GM06990 (cell line): ENCODE data around the gene RAB31.

Experiments
- DNase-seq: peaks from one replicate; pipeline ENCODE4 v3.0.0-alpha.2; 2011; ENCODE audit not compliant: insufficient read length; ENCODE audit errors: extremely low read depth
- H3K27me3 ChIP-seq: replicated peaks from 2 replicates; pipeline ENCODE4 v1.6.0; 2011; ENCODE audit warnings: low read length; ENCODE audit not compliant: control insufficient read depth, insufficient read depth
- H3K36me3 ChIP-seq: 2 replicates; pipeline ENCODE4 v1.5.1; 2011; ENCODE audit warnings: low read length; ENCODE audit not compliant: control insufficient read depth, insufficient read depth
- H3K4me3 ChIP-seq: replicated peaks from 2 replicates; pipeline ENCODE4 v1.5.1; 2011; ENCODE audit warnings: low read depth, mild to moderate bottlenecking, control low read depth, low read length
- TF ChIP-seq, protein P1 (sequence below): IDR thresholded peaks from 2 replicates; pipeline ENCODE4 v1.5.1; 2011; ENCODE audit warnings: low read length, control low read depth, mild to moderate bottlenecking, inconsistent platforms; ENCODE audit not compliant: insufficient read depth, poor library complexity, severe bottlenecking

Gene RAB31

DNA sequence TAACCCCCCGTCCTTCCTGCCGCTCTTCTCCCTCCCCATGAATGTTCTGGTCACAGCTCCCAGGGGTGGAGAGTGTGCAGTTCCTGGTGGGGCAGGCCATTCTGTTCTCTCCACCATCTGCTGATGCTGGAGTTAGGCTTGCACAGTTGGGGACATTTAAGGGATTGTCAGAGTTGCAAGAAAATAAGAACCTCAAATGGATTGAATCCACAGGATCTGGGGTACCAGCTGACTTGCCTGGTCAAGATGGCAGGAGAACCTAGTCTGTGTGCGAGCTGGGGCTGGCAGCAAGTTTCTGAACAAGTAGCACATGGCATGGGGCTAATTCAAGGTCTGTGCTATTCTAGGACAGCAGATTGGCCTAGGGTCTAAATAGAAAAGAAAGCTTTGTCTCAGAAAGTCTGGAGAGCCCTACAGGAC, 116.9 kb downstream of the RAB31 start:
- no peaks in the 10 kb centered on the region for H3K36me3 ChIP-seq
- no peak overlapping the region for H3K4me3 ChIP-seq
- TF ChIP-seq, protein P1, sequence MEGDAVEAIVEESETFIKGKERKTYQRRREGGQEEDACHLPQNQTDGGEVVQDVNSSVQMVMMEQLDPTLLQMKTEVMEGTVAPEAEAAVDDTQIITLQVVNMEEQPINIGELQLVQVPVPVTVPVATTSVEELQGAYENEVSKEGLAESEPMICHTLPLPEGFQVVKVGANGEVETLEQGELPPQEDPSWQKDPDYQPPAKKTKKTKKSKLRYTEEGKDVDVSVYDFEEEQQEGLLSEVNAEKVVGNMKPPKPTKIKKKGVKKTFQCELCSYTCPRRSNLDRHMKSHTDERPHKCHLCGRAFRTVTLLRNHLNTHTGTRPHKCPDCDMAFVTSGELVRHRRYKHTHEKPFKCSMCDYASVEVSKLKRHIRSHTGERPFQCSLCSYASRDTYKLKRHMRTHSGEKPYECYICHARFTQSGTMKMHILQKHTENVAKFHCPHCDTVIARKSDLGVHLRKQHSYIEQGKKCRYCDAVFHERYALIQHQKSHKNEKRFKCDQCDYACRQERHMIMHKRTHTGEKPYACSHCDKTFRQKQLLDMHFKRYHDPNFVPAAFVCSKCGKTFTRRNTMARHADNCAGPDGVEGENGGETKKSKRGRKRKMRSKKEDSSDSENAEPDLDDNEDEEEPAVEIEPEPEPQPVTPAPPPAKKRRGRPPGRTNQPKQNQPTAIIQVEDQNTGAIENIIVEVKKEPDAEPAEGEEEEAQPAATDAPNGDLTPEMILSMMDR, result no peak
- no peaks in the 10 kb centered on the region for H3K27me3 ChIP-seq
- DNase-seq, result no peak

DNA sequence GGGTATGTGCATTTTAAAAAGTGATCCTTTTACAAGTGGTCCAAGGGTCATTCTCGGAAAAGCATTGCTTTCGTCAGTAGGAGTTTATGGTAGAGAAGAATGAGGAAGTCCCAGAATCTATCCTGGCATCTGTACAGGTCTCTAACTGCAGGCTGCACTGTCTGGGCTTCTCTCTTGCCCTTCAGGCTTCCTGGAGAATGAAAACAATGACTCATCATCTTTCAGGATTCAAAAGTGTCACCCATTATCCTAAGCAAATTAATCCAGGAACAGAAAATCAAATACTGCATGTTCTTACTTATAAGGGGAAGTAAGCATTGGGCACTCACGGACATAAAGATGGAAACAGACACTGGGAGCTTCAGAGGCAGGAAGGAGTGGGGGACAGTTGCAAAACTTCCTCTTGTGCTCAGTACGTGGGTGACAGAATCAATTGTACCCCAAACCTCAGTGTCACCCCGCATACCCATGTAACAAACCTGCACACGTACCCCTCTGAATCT, 117.5 kb downstream of the RAB31 start:
- DNase-seq, result no peak
- TF ChIP-seq, protein P1, result no peak
- no peak overlapping the region for H3K4me3 ChIP-seq
- no peaks in the 10 kb centered on the region for H3K27me3 ChIP-seq
- no peaks in the 10 kb centered on the region for H3K36me3 ChIP-seq

DNA sequence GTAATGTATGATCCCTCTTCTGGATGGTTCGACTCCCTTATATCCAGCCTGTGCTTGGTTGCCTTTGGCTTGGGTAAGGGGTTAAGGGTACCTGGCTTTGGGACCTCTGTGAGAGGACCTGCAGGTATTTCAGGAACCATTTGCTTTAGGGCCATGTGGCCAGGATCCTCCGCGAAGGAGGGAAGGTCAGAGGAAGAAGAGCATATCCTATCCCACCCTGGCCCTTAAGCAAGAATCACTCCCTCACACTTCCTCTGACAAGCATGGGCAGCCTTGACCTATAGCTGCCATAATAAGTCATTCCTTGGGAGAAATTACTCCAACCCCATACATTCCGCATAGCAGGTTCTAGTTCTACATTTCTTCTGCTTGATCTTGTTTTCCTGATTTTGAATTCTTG, 118.6 kb downstream of the RAB31 start:
- Histone ChIP-seq H3K36me3 (no peaks in the 10 kb centered on the region), H3K4me3 (no peak overlapping the region), H3K27me3 (no peaks in the 10 kb centered on the region)
- DNase-seq, result no peak
- TF ChIP-seq, protein P1, result no peak

DNA sequence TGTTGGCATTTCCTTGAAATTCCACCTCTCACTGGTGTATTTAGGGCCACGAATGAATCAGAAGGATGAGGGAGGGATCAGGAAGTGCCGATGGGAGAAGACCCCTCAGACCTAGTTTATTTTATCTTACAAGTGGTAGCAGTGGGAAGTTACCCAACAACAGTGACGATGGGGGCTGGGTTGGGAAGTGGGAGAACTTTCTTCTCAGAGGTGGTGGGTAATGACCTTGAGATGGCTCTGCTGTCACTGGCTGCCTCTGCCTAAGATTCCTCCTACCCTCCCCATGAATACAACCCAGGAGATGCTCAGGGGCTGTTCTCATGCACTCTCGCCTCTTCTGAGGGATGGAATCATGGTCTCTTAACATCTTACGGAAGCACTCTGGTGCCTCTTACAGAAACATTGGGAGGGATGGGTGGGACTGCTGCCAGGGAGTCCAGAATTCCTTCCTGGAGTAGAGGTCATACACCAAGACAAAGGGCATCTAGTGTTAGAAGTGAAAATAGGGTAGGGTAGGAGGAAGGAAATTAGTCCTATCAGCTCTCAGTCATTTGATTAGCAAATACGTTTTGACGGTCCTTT, 119.2 kb downstream of the RAB31 start:
- DNase-seq, result no peak
- TF ChIP-seq, protein P1, result no peak
- Histone ChIP-seq H3K4me3 (no peak overlapping the region), H3K36me3 (peaks cover 3% of the 10 kb centered on the region; the same call in 1 of the 2 replicates), H3K27me3 (no peaks in the 10 kb centered on the region)

DNA sequence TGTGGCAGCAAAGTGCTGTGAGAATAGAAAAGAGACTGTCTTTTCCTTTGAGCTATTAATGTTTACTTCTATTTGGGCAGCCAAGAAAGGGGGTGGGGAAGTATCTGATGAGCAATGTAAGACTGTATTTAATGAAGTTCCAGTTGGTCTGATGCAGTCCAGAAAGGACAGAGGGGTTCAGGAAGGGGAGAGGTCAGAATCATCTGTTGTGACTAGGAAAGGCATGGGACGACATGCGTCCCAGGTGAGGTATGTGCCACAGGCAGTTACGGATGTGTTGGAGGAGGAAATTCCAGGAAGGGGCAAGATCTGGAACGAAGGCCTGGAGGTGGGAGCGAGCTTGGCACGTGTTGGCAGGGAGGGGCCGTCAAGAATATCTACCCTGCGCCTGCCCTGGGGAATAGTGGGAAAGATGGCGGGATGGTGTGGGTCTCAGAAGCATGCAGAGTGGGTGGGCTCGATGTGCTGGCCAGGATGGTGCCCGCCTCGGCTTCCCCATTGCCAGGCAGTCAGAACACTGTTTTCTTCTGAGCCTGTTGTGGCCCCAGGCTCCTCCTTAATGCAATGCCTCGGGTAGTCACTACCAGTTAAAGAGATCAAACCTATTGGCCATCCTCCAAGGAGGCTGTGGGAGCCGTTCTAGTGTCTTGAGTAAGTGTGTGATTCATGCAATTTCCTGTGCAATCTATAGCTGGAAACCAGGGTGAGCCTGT, 119.8 kb downstream of the RAB31 start:
- DNase-seq, result no peak
- no peaks in the 10 kb centered on the region for H3K27me3 ChIP-seq
- H3K4me3 ChIP-seq, result no peak overlapping the region
- peaks cover 3% of the 10 kb centered on the region; the same call in 1 of the 2 replicates for H3K36me3 ChIP-seq
- TF ChIP-seq, protein P1, result no peak
